Stimulated activated naive CD4-positive, alpha-beta T cell treated with Interleukin-2 at 50 U/mL for 16 hours (primary cell): Measurements from ENCODE around the gene ZNF878.
A peak's percentile ranks its signal among the peaks of the same experiment; 100 is the strongest.

Experiments
- DNase-seq: peaks from one replicate; lab custom pipeline; 2025; lab: John Stamatoyannopoulos, UW

ZNF878 gene

DNA sequence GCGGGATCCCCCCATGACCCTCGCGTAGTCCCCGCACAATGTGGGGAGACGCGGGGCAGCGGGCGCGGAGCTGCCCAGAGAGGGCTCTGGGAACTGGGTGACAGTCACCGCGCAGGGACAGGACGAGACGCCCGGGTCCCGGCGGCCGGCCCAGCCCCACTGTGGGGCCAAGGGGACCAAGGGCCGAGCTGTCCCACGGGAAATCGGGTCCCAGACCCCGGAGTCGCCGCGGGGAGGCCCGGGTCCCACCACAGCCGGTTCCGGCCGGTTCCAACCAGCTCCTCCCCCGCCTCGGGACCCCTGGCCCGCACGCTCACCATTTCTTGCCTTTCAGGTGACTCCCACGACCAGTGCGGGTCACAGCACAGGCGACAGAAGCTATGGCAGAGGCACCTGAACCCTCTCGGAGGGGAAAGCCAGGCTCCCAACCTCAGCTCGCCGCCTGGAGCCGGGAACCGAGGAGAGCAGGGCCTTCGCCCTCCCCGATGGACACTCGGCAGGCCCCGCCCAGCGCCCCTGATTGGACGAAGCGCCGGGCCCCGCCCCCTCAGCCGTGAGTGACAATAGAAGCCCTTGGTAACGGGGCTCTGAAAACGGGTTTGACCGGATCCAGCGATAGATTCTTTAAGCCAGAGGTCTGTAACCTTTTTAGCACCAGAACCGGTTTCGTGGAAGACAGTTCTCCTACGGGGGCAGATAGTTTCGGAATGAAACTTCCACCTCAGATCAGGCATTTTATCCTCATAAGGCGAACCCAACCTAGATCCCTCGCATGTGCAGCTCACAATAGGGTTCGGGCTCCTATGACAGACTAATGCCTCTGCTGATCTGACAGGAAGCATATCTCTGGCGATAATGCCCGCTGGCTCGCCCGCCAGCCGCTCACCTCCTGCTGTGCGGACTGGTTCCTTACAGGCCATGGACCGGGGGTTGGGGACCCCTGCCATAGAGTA is 17.3 kb downstream of the ZNF878 start, which contains the start of gene ZNF433:
TSS of gene ZNF433 (minus strand) at position 460 of the 953 bp plus-strand sequence. CDS start at position 320, 140 bp downstream.
- peak; percentile 63 for DNase-seq

- no peak for DNase-seq
Measured at GRCh38 chr19:12034620-12035019, 18.1 kb downstream of the ZNF878 start.

DNA sequence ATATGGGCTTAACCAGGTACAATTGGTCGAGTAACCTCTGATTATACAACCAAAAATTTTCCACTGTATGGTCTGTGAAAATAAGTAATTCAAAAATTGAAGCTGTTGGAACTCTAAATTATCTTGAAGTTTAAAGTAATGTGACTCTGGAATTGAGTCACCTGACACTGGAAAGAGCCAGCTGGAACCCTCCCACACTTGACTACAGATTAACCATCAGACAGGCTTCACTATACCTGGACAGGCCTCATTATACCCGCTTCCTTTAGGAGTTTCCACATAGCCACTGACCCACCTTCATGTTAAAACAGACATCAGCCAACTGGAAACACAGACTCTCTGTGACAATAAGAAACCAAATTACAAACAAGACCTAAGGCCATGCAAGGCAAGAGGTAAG is 18.6 kb downstream of the ZNF878 start:
- DNase-seq = no peak

GRCh38 chr19:12015753-12016116 is 37.0 kb downstream of the ZNF878 start:
- DNase-seq = no peak

DNA sequence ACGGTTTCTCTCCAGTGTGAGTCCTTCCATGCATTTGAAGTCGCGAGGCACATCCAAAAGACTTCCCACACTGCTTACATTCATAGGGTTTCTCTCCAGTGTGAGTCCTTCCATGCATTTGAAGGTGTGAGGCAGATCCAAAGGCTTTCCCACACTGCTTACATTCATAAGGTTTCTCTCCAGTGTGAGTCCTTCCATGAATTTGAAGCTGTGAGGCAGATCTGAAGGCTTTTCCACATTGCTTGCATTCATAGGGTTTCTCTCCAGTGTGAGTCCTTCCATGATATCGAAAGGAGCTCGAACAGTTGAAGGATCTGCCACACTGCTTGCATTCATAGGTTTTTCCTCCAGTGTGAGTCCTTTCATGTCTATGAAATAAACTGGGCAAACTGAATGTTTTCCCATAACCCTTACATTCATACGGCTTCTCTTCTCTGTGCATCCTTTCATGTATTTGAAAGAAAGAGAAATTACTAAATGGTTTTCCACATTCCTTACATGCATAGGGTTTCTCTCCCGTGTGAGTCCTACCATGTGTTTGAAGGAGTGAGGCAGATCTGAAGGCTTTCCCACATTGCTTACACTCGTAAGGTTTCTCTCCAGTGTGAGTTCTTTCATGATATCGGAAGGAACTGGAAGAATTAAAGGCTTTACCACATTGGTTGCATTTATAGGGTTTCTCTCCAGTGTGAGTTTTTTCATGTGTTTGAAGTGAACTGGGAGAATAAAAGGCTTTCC is 37.6 kb downstream of the ZNF878 start:
- DNase-seq = no peak

GRCh38 chr19:12000152-12000981 is 52.4 kb downstream of the ZNF878 start:
- no peak for DNase-seq

GRCh38 chr19:11995174-11995573 is 57.6 kb downstream of the ZNF878 start:
- no peak for DNase-seq
